Stomach smooth muscle (tissue), 2 donors: ENCODE results near the gene ATAD5.
"Not testable (repeated sequence)": the region's sequence is repeated elsewhere in the genome, so short reads cannot be mapped to it uniquely, and the experiment has no call there.

Experiments used
- H3K27ac ChIP-seq: one replicate; pipeline ENCODE4 v1.7.0; 2013; ENCODE audit warnings: mild to moderate bottlenecking, low read length, inconsistent platforms
- H3K27me3 ChIP-seq, 2 donors: one replicate each; pipeline ENCODE4 v1.7.0; 2013; ENCODE audit warnings: low read length in 2 of 2; ENCODE audit not compliant: insufficient read depth in 2 of 2, control insufficient read depth in 1 of 2
- H3K36me3 ChIP-seq, 2 donors: one replicate each; pipeline ENCODE4 v1.7.0; 2013; ENCODE audit warnings: low read length in 2 of 2; ENCODE audit not compliant: control insufficient read depth in 2 of 2, insufficient read depth in 2 of 2
- H3K4me1 ChIP-seq: one replicate; pipeline ENCODE4 v1.7.0; 2013; ENCODE audit warnings: low read length; ENCODE audit not compliant: control insufficient read depth, insufficient read depth
- H3K4me3 ChIP-seq, 2 donors: one replicate each; pipeline ENCODE4 v1.7.0; 2013; ENCODE audit warnings: low read length in 2 of 2
- H3K9ac ChIP-seq, 2 donors: one replicate each; pipeline ENCODE4 v1.7.0; 2013; ENCODE audit warnings: low read length in 2 of 2, mild to moderate bottlenecking in 1 of 2
- H3K9me3 ChIP-seq, 2 donors: one replicate each; pipeline ENCODE4 v1.7.0; 2013; ENCODE audit warnings: low read length in 2 of 2; ENCODE audit not compliant: control insufficient read depth in 2 of 2
- donor health status: healthy.
- donor health status: Pancreatic carcinoma.

ATAD5 gene

GRCh38 chr17:30858556-30859250 lies 26.9 kb downstream of the ATAD5 start:
- H3K36me3 ChIP-seq: no peaks in the 10 kb centered on the region

GRCh38 chr17:30864636-30865035 lies 32.9 kb downstream of the ATAD5 start:
- Histone ChIP-seq H3K36me3 (no peaks in the 10 kb centered on the region), H3K4me1 (no peaks in the 10 kb centered on the region), H3K27ac (no peak overlapping the region), H3K4me3 (no peak overlapping the region), H3K9ac (no peak overlapping the region), H3K27me3 (no peaks in the 10 kb centered on the region), H3K9me3 (no peaks in the 10 kb centered on the region)

More at GRCh38 chr17:30858556-30859250, 26.9 kb downstream of the ATAD5 start:
- H3K4me3 ChIP-seq: no peak overlapping the region
- H3K4me1 ChIP-seq: no peaks in the 10 kb centered on the region
- no peaks in the 10 kb centered on the region for H3K9me3 ChIP-seq
- H3K27me3 ChIP-seq: no peaks in the 10 kb centered on the region
- H3K27ac ChIP-seq: no peak overlapping the region
- no peak overlapping the region for H3K9ac ChIP-seq

- Histone ChIP-seq H3K36me3 (no peaks in the 10 kb centered on the region), H3K27me3 (no peaks in the 10 kb centered on the region)
Measured at GRCh38 chr17:30869005-30869404, 37.2 kb downstream of the ATAD5 start.

GRCh38 chr17:30886187-30886586 lies 54.4 kb downstream of the ATAD5 start:
- Histone ChIP-seq H3K4me3 (no peak overlapping the region), H3K4me1 (no peaks in the 10 kb centered on the region), H3K27ac (no peak overlapping the region), H3K36me3 (no peaks in the 10 kb centered on the region), H3K9me3 (no peaks in the 10 kb centered on the region), H3K9ac (no peak overlapping the region), H3K27me3 (no peaks in the 10 kb centered on the region)

More at GRCh38 chr17:30869005-30869404, 37.2 kb downstream of the ATAD5 start:
- H3K9me3 ChIP-seq: no peaks in the 10 kb centered on the region
- H3K4me1 ChIP-seq: no peaks in the 10 kb centered on the region
- no peak overlapping the region for H3K9ac ChIP-seq
- H3K4me3 ChIP-seq: no peak overlapping the region
- H3K27ac ChIP-seq: no peak overlapping the region

GRCh38 chr17:30894236-30894635 lies 62.5 kb downstream of the ATAD5 start:
- no peak overlapping the region for H3K4me3 ChIP-seq
- H3K9me3 ChIP-seq: no peaks in the 10 kb centered on the region
- H3K27me3 ChIP-seq: no peaks in the 10 kb centered on the region
- no peak overlapping the region for H3K9ac ChIP-seq
- H3K4me1 ChIP-seq: no peaks in the 10 kb centered on the region
- no peak overlapping the region for H3K27ac ChIP-seq
- H3K36me3 ChIP-seq: peaks cover 0 to 5% of the 10 kb centered on the region in 2 donors

GRCh38 chr17:30897311-30897710 lies 65.5 kb downstream of the ATAD5 start:
- Histone ChIP-seq H3K36me3 (peaks cover 0 to 5% of the 10 kb centered on the region in 2 donors), H3K27ac (no peak overlapping the region), H3K4me1 (no peaks in the 10 kb centered on the region), H3K27me3 (no peaks in the 10 kb centered on the region), H3K9me3 (no peaks in the 10 kb centered on the region), H3K9ac (no peak overlapping the region), H3K4me3 (no peak overlapping the region)

GRCh38 chr17:30905742-30906100 lies 74.0 kb downstream of the ATAD5 start:
- peaks cover 0 to 4% of the 10 kb centered on the region in 2 donors for H3K36me3 ChIP-seq
- no peaks in the 10 kb centered on the region for H3K27me3 ChIP-seq
- H3K9ac ChIP-seq: peak overlapping the region; percentile 90 to 98
- peak overlapping the region; percentile 84 to 92 for H3K4me3 ChIP-seq
- H3K27ac ChIP-seq: peak overlapping the region; percentile 89
- peaks cover 12% of the 10 kb centered on the region for H3K4me1 ChIP-seq
- no peaks in the 10 kb centered on the region for H3K9me3 ChIP-seq

- H3K9ac ChIP-seq: peak within 1 kb of the TSS; percentile 90 to 98
- H3K36me3 ChIP-seq: peaks cover 0 to 4% of the 10 kb centered on the region in 2 donors
- H3K27ac ChIP-seq: peak within 1 kb of the TSS; percentile 89
- H3K4me1 ChIP-seq: peaks cover 12% of the 10 kb centered on the region
- H3K9me3 ChIP-seq: no peaks in the 10 kb centered on the region
- H3K27me3 ChIP-seq: no peaks in the 10 kb centered on the region
- H3K4me3 ChIP-seq: peak within 1 kb of the TSS; percentile 84 to 92
Measured at GRCh38 chr17:30906101-30906911, 74.5 kb downstream of the ATAD5 start, which contains the start of gene TEFM. Gene TEFM, minus strand, starts transcription at chr17:30906238. Its CDS starts 40 bp downstream, at chr17:30906198.

GRCh38 chr17:30908717-30909420 lies 77.1 kb downstream of the ATAD5 start:
- H3K36me3 ChIP-seq: no peaks in the 10 kb centered on the region
- no peak overlapping the region for H3K9ac ChIP-seq
- no peaks in the 10 kb centered on the region for H3K27me3 ChIP-seq
- no peak overlapping the region for H3K4me3 ChIP-seq
- no peaks in the 10 kb centered on the region for H3K9me3 ChIP-seq
- no peak overlapping the region for H3K27ac ChIP-seq
- H3K4me1 ChIP-seq: peaks cover 12% of the 10 kb centered on the region

GRCh38 chr17:30910151-30910550 lies 78.4 kb downstream of the ATAD5 start:
- H3K4me1 ChIP-seq: peaks cover 10% of the 10 kb centered on the region
- H3K9me3 ChIP-seq, H3K36me3 ChIP-seq, H3K9ac ChIP-seq, H3K4me3 ChIP-seq, H3K27me3 ChIP-seq, H3K27ac ChIP-seq: not testable (repeated sequence)
